ENCODE measurements around the gene CASK. TPM values are rescaled to one million over a fixed set of nuclear protein-coding genes. Genes with fewer than 3 reads are reported as not detected.

The CASK gene, protein sequence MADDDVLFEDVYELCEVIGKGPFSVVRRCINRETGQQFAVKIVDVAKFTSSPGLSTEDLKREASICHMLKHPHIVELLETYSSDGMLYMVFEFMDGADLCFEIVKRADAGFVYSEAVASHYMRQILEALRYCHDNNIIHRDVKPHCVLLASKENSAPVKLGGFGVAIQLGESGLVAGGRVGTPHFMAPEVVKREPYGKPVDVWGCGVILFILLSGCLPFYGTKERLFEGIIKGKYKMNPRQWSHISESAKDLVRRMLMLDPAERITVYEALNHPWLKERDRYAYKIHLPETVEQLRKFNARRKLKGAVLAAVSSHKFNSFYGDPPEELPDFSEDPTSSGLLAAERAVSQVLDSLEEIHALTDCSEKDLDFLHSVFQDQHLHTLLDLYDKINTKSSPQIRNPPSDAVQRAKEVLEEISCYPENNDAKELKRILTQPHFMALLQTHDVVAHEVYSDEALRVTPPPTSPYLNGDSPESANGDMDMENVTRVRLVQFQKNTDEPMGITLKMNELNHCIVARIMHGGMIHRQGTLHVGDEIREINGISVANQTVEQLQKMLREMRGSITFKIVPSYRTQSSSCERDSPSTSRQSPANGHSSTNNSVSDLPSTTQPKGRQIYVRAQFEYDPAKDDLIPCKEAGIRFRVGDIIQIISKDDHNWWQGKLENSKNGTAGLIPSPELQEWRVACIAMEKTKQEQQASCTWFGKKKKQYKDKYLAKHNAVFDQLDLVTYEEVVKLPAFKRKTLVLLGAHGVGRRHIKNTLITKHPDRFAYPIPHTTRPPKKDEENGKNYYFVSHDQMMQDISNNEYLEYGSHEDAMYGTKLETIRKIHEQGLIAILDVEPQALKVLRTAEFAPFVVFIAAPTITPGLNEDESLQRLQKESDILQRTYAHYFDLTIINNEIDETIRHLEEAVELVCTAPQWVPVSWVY
- total RNA-seq = 24.8 and 142 TPM in 2 replicates

DNA sequence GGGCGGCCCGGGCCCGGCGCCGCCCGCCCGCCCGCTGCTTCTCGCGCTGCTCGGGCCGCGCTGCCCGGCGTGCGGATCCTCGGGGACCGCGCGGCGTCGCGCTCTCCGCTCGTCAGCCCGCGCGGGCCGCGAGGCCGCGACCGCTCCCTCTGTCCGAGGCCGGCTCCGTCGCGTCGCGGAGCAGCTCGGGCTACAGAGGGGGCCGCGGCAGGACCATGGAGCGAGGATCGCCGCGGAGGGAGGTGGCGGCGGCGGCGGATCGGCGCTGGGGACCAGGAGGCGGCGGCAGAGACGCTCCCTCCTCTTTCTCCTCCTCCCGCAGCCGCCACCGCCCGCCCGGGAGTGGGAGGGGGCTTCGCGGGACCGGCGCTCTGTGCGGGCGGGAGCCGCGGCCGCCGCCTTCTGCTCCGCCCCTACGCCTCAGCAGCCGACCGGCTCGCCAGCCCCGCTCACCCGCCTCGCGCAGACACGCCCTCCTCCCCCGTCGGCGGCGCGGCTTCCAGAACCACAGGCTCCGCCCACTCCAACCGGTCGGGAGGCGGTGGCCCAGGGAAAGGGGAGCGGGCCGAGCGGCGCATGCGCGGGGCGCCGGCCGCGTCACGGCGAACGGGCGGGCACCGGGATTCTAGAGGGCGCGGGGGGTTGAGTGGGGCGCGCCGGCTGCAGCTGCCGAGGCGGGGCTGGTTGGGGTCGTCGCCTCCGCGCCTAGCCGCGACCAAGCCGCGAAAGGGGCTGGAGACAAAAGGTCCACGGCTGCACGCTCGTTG is at the start of gene CASK:
CASK (minus strand) TSS at position 344 of the 767 bp plus-strand sequence. CDS start 566 bp downstream, outside the sequence.

DNA sequence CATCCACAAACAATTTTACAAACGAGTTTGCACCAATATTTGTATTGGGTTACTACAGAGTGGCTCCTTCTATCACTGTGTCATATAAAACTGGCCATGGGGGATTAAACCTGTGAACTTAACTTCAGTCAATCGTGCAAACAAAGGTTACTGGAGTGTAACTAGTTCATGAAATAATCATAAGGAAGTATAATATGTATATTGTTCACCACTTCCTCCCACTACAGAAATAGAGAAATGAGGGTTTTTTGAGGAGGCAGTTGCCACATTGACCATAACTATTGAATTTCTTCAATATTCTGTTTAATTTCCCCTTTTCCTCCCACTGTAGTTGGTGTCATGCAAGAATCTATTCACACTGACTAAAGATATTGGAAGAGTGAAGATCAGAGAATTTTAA is 199.5 kb downstream of the CASK start, which contains the start of gene GPR82:
GPR82 (plus strand) TSS at position 356 of the 400 bp plus-strand sequence. CDS start 2,846 bp downstream, outside the sequence.

DNA sequence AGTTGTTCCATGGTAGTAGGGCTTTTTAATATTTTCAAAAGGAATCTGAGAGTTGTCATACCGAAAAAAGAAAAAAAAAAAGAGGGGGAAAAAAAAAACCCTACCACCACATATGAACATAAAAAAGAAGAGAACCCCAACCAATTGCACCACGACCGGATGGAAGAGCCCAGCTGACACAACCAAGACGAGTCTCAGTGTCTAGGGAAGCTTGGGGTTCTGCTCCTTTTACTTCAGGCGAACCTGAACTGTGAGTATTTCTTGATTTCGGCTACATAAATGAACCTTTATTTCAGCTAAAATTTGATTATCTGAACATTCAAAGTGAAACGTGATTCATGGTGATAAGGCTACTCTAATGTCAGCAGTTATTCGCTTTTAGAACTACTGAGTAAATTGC is 234.5 kb downstream of the CASK start, which contains the start of gene GPR34:
GPR34 (plus strand) TSS at position 139 of the 400 bp plus-strand sequence. CDS start 6,661 bp downstream, outside the sequence.

Other genes with a start within 250 kb of the CASK start
- not detected in 2 replicates for gene GPR34, start 234.6 kb downstream of the CASK start, total RNA-seq
- gene GPR82, start 199.4 kb downstream of the CASK start, total RNA-seq = not detected in 2 replicates

Data from epithelial cell of alveolus of lung (primary cell).